Measurements from ENCODE around the gene IQCE.
"Not testable (repeated sequence)": the region's sequence is repeated elsewhere in the genome, so short reads cannot be mapped to it uniquely, and the experiment has no call there.

IQCE gene

DNA sequence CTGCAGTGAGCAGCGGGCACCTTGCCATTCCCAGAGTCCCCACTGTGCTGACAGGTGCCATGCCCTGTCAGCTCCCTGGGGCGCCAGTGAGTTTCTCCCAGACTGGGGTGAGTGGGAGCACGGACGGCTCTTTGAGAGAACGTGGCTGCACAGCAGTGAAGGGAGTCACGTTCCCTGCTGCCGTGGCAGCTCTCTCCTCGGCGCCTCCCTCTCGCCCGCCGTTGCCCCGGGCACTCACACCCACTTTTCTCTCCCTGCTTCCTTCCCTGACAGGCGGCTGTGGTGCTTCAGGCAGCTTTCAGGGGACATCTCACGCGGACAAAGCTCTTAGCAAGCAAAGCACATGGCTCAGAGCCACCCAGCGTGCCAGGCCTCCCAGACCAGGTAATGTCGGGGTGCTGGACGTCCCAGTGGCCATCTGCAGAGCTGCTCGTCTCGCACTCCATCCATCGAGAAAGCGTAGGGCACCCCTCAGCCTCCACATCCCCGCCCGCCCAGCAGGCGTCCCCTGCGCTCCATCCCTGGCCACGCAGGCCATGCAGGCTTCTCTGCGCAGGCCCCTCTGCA is 45.9 kb downstream of the IQCE start:
- no peak for DNase-seq

DNA sequence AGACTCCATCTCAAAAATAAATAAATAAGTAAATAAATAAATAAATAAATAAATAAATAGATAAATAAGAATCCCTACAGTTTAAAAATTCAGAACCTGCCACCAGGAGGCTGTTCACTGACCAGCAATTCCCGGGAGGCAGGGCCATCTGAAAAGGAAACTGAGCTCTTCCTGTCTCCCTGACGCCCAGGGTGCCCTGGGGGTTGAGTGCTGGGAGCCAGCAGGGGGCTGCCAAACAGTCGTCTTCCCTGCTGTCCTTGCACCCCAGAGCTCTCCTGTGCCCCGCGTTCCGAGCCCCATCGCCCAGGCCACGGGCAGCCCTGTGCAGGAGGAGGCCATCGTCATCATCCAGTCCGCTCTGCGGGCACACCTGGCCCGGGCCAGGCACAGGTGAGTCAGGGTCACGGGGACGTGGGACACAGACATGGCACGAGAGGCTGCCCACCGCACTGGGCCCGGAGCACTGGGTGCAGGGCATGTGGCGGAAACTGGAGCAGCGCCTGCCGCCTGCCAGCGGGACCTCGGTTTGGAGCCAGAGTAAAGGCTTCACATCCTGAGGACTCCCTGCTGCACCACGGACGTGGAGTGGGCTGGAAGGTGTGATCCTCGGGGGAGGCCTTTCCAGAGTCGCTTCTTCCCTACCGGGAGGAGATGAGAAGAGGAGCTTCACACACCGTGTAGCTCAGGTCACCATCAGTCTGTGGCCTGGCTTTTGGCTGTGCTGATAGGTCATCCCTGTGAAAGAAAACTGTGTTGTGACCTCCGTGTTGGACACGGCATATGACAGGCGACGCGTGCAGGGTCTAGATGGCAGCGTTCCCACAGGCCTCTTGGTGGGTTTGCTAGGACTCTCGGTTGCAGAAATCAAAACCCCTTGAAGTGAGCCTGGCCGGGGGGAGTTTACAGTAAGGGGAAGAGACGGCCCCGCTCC is 47.1 kb downstream of the IQCE start:
- no peak for DNase-seq

DNA sequence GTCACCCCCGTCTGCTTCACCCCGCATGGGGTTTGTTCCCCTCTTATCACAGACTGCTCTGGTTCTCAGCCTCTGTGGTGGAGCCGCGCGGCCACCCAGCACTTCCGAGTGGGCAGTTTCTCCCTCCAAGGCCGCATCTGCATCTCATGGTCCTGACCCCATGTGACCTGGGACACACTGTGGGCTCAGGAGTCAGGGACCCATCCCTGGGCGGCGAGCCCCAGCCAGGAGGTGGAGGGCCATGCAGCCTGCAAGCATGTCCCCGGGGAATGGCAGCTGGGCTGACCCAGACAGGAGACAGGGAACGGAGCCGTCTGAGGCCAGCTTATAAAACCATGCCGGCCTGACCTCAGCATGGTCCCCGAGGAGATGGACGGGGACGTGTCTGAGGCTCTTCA is 47.8 kb downstream of the IQCE start:
- DNase-seq = no peak

DNA sequence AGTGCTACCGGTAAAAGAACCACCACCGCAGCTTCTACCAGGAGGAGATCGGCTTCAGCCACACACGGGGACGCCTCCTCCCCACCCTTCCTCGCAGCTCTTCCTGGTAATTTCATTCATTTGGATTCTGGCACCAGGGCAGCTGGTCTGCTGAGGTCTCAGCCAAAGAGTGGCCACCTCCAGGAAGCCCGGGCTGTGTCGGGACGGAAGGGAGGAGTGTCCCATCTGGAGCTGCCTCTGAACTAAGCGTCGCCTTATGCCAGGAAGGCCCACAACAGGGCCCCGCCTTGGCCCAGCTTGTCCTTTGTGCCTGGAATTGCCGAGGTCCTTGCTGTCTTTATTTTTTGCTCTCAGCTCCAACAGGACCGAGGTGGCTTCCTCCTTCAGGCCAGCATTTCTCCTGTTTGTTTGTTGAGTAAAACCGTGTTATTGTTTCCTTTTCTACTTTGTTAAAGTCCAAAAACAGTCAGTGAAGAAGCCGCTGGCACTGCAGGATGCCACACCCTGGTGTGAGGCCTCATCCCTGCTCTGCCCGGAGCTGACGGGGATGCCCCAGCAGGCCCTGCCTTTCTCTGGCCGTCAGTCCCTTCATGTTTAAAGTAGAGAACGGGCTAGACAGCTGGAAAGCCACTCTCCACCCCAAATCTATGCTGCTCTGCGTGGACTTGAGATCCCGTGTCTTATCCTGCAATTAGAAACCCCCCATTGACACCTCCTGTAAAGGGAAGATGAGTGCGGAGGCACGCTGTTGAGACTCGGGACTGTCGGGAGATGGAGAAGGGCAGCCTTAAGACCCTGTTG is 48.5 kb downstream of the IQCE start:
- DNase-seq = no peak

DNA sequence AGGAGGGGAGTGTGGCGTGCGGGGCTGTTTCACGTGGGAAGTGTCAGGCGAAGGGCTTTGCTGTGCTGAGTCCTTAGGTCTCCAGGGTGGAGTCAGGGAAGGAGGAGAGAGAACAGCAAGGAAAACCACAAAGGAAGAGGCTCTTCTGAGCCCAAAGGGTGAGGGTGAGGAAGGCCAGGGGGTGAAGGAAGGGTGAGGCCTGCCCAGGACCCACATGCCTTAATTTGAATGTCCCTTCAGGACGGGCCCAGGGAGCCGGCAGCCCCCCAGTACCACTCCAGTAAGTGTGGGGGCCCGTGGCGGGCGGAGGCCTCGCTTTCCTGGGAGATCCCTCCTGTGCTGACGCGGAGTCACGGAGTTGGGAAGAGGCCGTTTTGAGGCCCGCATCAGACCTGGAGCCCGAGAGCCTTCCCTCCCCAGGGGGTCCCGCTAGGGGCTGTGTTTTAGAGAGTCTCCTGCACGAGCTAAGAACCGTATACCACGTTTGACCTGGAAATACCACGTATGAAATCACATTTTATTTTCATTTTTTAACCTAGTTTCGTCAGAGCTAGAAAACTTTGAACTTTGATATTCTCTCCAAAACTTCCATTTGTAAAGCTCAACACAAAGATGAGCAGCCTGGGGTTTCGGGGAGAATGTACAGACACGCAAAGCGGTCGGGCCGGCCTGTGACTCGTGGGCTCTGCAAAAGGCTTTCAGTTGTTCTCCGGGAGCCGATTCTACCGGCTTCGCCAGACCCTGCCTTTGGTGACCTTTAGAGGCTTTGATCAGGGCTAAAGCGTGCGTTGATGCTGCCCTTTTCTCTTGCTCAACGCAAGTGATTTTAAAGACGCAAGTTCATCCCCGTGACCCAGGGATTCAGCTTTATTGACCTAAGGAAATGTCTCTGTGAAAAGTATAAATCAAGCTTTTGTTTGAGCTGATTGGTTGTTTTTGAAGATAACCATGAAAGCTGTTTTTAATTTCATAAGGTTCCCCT is 49.4 kb downstream of the IQCE start:
- no peak for DNase-seq

DNA sequence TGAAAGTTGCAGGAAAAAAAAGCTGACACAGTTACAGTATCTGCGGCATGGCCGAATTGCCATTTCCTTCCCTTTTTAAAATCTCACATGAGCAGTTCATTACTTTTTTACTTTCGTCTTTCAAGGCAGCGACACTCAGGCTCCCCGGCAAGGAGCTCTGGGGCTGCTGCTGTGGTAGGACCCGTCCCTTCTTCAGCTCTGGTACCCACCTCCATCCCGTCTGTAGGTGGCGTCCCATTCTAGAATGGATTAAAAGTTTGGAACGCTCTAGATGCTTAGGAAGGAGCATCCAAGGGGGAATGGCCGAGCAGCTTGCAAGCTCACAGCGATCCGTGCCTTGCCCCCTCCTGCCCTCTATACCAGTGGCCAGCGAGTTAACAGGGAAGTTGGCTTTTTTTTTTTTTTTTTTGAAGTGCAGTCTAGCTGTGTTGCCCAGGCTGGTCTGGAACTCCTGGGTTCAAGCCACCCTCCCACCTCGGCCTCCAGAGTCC is 50.2 kb downstream of the IQCE start:
- DNase-seq = no peak

DNA sequence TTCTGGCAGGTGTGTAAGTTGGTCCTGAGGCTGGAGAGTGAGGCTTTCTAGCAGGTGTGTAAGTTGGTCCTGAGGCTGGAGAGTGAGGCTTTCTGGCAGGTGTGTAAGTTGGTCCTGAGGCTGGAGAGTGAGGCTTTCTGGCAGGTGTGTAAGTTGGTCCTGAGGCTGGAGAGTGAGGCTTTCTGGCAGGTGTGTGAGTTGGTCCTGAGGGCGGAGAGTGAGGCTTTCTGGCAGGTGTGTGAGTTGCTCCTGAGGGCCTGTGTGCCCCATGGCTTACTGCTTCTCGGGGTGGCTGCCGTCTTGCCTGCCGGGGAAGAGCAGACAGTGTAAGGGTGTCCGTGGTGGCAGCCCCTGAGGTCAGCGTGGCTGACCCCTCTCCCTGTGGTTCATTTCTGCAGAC is 50.9 kb downstream of the IQCE start:
- DNase-seq = not testable (repeated sequence)

GRCh38 chr7:2610466-2610865 is 51.7 kb downstream of the IQCE start:
- no peak for DNase-seq

DNA sequence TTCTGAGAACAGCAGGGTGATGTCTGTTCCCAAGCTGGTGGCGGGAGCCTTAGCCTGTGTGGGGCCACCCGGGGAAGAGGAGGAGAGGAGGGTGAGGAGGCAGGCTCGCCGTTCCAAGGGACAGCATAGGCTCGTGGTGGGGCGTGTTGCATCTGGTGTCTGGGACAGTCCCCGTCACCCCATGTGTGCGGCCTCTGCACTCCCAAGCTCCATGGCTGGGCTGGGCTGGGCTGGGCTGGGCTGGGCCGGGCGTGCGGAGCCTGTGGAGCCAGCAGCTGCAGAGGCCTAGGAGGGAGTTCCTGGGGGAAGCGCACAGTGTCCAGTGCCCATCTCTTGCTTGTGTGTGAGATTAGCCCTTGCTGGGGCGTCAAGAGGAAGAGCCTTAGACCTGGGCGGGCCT is 52.1 kb downstream of the IQCE start:
- no peak for DNase-seq

DNA sequence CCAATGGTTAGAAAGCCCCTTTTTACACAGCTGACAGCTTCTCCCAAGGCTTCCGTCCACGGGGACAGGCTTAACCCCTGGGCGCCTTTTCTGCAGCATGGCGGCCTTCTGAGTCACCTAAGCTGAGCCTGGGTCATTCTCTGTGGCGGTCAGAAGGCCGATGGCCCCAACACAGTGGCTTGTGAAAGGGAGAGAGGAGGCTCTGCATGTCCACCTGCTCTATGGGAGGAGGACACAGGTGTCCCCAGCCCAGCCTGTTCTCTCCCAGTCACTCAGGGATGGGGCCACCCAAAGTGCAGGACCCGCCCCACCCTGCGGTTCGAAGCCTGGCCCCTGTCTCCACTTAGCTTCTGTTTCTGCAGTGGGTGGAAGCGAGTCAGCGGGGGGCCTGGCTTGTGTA is 52.6 kb downstream of the IQCE start:
- DNase-seq = no peak

DNA sequence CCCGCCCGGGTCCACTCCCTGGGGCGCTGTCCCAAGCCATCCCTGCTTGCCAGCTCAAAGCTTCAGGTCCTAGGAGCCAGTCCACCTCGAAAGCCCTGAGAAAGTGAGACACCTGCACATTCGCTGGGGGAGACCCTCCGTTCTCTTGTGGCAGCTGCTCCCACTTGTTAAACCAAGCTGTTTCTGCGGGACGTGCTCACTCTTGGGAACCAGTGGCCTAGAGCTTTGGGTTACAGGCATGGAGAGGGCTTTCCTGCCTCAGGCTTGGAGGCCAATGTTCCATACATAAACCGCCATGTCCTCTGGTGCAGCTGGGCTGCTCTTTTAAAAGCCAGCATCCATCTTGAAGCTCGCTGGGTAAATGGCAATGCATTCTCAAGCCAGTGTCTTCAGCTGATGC is 53.1 kb downstream of the IQCE start:
- no peak for DNase-seq

- no peak for DNase-seq
Measured at GRCh38 chr7:2612445-2613097, 53.8 kb downstream of the IQCE start.

DNA sequence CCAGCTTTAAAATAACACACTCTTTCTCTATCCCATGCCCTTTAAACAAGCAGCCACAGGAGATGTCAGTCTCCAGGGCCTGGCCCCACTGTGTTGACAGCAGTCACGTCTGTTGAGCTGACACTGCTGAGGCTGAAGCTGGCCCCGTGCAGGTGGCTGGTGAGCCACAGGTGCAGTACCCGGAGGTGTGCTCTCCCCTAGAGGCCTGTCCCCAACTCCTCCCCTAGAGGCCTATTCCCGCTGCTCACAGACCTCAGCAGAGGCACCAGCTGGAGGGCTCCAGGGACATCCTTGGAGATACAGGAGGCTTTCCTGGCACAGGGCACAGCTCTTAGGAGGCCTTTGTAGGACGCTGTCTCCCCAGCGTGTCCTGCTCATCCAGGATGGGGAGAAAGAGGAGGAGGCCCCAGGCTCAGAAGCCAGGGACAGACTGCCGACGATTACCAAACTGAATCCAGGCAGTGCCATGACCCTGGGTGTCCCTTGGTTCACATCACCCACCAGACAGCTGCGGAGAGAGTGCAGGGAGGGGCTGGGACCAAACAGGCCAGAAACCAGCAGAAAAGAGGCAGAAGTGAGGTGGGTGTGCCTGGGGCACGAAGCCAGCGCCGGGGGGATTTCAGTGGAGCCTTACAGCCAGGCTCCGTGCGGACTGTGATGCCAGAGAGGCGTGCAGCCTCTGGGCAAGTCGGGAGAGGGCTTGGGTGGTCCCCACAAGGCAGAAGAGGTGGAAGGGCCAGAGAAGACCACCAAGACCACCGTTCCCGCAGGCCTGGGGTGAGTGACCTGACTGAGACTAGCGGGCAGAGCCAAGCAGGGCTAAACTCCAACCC is 54.5 kb downstream of the IQCE start:
- DNase-seq = no peak

GRCh38 chr7:2613931-2614600 is 55.3 kb downstream of the IQCE start:
- no peak for DNase-seq

GRCh38 chr7:2614631-2615330 is 56.0 kb downstream of the IQCE start:
- DNase-seq = no peak

DNA sequence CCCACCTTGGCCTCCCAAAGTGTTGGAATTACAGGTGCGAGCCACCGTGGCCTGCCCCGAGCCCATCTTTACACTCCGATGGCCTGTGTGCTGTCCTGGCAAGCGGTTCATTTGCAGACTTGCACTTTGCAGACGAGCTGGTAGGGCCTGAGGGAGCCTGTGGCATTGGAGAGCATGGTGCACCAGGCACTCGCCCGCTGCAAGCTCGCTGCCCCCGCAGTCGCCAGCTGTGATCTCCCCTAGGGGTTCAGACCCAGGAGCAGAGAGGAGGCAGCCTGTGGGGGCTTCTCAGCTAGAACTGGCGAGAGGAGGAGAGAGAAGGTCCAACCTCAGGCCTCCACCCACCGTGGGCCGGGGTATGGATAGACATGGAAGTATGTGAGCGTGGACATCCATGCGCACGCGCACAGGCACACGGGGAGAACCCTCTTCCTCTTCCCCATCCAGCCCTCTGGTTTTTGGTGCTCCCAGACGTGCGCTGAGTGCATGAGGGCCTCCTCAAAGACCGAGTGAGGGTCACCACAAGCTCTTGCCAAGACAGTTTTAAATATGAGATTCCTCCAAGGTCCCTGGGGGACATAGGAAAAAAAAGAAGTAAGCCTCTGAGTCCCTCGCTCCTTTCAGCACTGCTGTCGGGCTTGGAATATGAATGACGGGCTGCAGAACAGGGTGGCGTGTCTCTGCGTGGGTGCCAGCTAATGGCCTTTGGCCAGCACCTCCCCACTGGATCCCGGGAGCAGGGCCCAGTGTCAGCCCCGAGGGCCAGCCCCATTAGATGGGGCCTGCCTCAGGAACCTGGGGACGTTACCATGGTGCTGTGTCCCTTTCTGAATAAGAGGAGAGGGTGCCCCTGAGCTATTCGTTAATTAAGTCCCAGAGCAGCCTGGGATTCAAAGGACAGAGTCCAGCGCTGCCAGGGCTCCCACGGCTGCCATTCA is 57.9 kb downstream of the IQCE start:
- no peak for DNase-seq

- DNase-seq = no peak
Measured at GRCh38 chr7:2617325-2617905, 58.6 kb downstream of the IQCE start.

DNA sequence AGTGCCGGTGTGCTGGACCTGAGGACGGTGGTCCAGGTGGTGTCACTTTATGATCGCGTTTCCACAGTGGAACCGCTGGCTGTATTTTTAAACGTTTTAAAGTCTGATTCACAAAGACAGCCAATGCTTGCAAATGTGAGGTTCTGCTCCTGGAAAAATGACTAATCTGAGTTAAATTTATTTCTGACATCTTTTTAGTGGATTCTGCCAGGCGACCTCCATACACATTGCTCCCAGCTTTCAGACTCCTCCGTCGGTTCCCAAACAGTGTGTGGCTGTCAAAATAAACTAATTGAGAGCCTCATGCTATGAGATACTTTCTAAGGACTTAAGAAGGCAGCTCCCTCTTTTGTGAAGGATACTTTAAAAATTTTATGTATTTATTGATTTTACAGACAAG is 60.3 kb downstream of the IQCE start:
- DNase-seq = no peak
